ENCODE results near the gene NBDY.

The NBDY gene

GRCh38 chrX:56812515-56813105, 83.6 kb downstream of the NBDY start:
- H4K20me1 ChIP-seq, result peaks cover 23% of the 10 kb centered on the region
- no peaks in the 10 kb centered on the region for H3K9me3 ChIP-seq
- H3K9ac ChIP-seq, result no peak overlapping the region
- H3K27ac ChIP-seq, result no peak overlapping the region
- H3K36me3 ChIP-seq, result no peaks in the 10 kb centered on the region
- H3K4me2 ChIP-seq, result peak overlapping the region; percentile 60
- no peaks in the 10 kb centered on the region for H3K27me3 ChIP-seq
- TF ChIP-seq Cebpa-rat (IDR thresholded peaks at IDR 0.05), result no peak
- H3K4me1 ChIP-seq, result peaks cover 30% of the 10 kb centered on the region
- 0 out of 2 replicates have a peak overlapping the region, but pooled peaks have one; percentile 23 for H3K4me3 ChIP-seq

- Histone ChIP-seq H3K4me3 (no peak overlapping the region), H3K27me3 (no peaks in the 10 kb centered on the region), H3K9me3 (no peaks in the 10 kb centered on the region), H4K20me1 (peaks cover 23% of the 10 kb centered on the region), H3K27ac (no peak overlapping the region), H3K4me1 (peaks cover 30% of the 10 kb centered on the region), H3K9ac (no peak overlapping the region), H3K4me2 (peak overlapping the region; percentile 60), H3K36me3 (no peaks in the 10 kb centered on the region)
- TF ChIP-seq Cebpa-rat (IDR thresholded peaks at IDR 0.05), result no peak
Measured at GRCh38 chrX:56813318-56813837, 84.3 kb downstream of the NBDY start.

GRCh38 chrX:56817179-56817578, 88.1 kb downstream of the NBDY start:
- H3K27ac ChIP-seq, result no peak overlapping the region
- H3K9ac ChIP-seq, result no peak overlapping the region
- no peaks in the 10 kb centered on the region for H3K36me3 ChIP-seq
- TF ChIP-seq Cebpa-rat (IDR thresholded peaks at IDR 0.05), result no peak
- no peak overlapping the region for H3K4me2 ChIP-seq
- no peaks in the 10 kb centered on the region for H3K27me3 ChIP-seq
- peaks cover 15% of the 10 kb centered on the region for H3K4me1 ChIP-seq
- no peaks in the 10 kb centered on the region for H3K9me3 ChIP-seq
- H3K4me3 ChIP-seq, result no peak overlapping the region
- peaks cover 3% of the 10 kb centered on the region; the same call in 1 of the 2 replicates for H4K20me1 ChIP-seq

GRCh38 chrX:56826020-56826419, 97.0 kb downstream of the NBDY start:
- Histone ChIP-seq H3K9me3 (peaks cover 9% of the 10 kb centered on the region), H3K27me3 (no peaks in the 10 kb centered on the region; the same call in 1 of the 2 replicates), H3K27ac (no peak overlapping the region), H3K4me3 (no peak overlapping the region), H3K4me2 (no peak overlapping the region), H3K36me3 (no peaks in the 10 kb centered on the region), H3K4me1 (no peaks in the 10 kb centered on the region), H3K9ac (no peak overlapping the region), H4K20me1 (no peaks in the 10 kb centered on the region)
- no peak for TF ChIP-seq Cebpa-rat (IDR thresholded peaks at IDR 0.05)

GRCh38 chrX:56833626-56834025, 104.6 kb downstream of the NBDY start:
- no peaks in the 10 kb centered on the region for H4K20me1 ChIP-seq
- H3K27me3 ChIP-seq, result peaks cover 28% of the 10 kb centered on the region
- peaks cover 5% of the 10 kb centered on the region; the same call in 1 of the 2 replicates for H3K9me3 ChIP-seq
- H3K9ac ChIP-seq, result no peak overlapping the region
- no peaks in the 10 kb centered on the region for H3K4me1 ChIP-seq
- TF ChIP-seq Cebpa-rat (IDR thresholded peaks at IDR 0.05), result no peak
- H3K4me2 ChIP-seq, result no peak overlapping the region
- no peaks in the 10 kb centered on the region for H3K36me3 ChIP-seq
- H3K27ac ChIP-seq, result no peak overlapping the region
- H3K4me3 ChIP-seq, result no peak overlapping the region

GRCh38 chrX:56853436-56853835, 124.4 kb downstream of the NBDY start:
- Histone ChIP-seq H3K9me3 (peaks cover 13% of the 10 kb centered on the region), H3K4me1 (no peaks in the 10 kb centered on the region), H3K36me3 (no peaks in the 10 kb centered on the region), H3K4me2 (no peak overlapping the region), H4K20me1 (no peaks in the 10 kb centered on the region), H3K4me3 (no peak overlapping the region), H3K27me3 (peaks cover 76% of the 10 kb centered on the region), H3K9ac (no peak overlapping the region), H3K27ac (no peak overlapping the region)
- TF ChIP-seq Cebpa-rat (IDR thresholded peaks at IDR 0.05), result no peak

- Histone ChIP-seq H3K4me3 (no peak overlapping the region), H3K9ac (no peak overlapping the region)
Measured at GRCh38 chrX:56857042-56857441, 128.0 kb downstream of the NBDY start.

GRCh38 chrX:56860888-56861287, 131.8 kb downstream of the NBDY start:
- Histone ChIP-seq H3K9me3 (peaks cover 13% of the 10 kb centered on the region), H3K4me2 (no peak overlapping the region), H3K36me3 (no peaks in the 10 kb centered on the region), H4K20me1 (no peaks in the 10 kb centered on the region), H3K27me3 (peaks cover 43% of the 10 kb centered on the region), H3K27ac (no peak overlapping the region), H3K9ac (no peak overlapping the region), H3K4me3 (no peak overlapping the region), H3K4me1 (no peaks in the 10 kb centered on the region)
- no peak for TF ChIP-seq Cebpa-rat (IDR thresholded peaks at IDR 0.05)

More at GRCh38 chrX:56857042-56857441, 128.0 kb downstream of the NBDY start:
- no peak overlapping the region for H3K27ac ChIP-seq
- H3K9me3 ChIP-seq, result peaks cover 13% of the 10 kb centered on the region
- TF ChIP-seq Cebpa-rat (IDR thresholded peaks at IDR 0.05), result no peak
- no peaks in the 10 kb centered on the region for H3K4me1 ChIP-seq
- no peaks in the 10 kb centered on the region for H4K20me1 ChIP-seq
- H3K36me3 ChIP-seq, result no peaks in the 10 kb centered on the region
- peaks cover 62% of the 10 kb centered on the region for H3K27me3 ChIP-seq
- no peak overlapping the region for H3K4me2 ChIP-seq

Measured in BLaER1 (cell line).